CMK (cell line): ENCODE results near the gene SLC9A7.

Experiments
- DNase-seq: peaks from one replicate; pipeline ENCODE4 v3.0.0-alpha.2; 2010; ENCODE audit warnings: low read depth

Gene SLC9A7

GRCh38 chrX:46703980-46704379 lies 54.9 kb downstream of the SLC9A7 start:
- no peak for DNase-seq

- DNase-seq = no peak
Measured at GRCh38 chrX:46698691-46699090, 60.2 kb downstream of the SLC9A7 start.

GRCh38 chrX:46695491-46695890 lies 63.4 kb downstream of the SLC9A7 start:
- DNase-seq = no peak

- no peak for DNase-seq
Measured at GRCh38 chrX:46694549-46694948, 64.4 kb downstream of the SLC9A7 start.

- no peak for DNase-seq
Measured at GRCh38 chrX:46693149-46693548, 65.8 kb downstream of the SLC9A7 start.

- no peak for DNase-seq
Measured at GRCh38 chrX:46690818-46691217, 68.1 kb downstream of the SLC9A7 start.

- DNase-seq = no peak
Measured at GRCh38 chrX:46687619-46688018, 71.3 kb downstream of the SLC9A7 start.

- DNase-seq = peak; percentile 18
Measured at GRCh38 chrX:46686003-46686645, 72.8 kb downstream of the SLC9A7 start.

- no peak for DNase-seq
Measured at GRCh38 chrX:46683048-46683447, 75.9 kb downstream of the SLC9A7 start.

GRCh38 chrX:46681849-46682248 lies 77.1 kb downstream of the SLC9A7 start:
- no peak for DNase-seq

GRCh38 chrX:46678232-46678631 lies 80.7 kb downstream of the SLC9A7 start:
- DNase-seq = no peak

GRCh38 chrX:46676399-46677356 lies 82.2 kb downstream of the SLC9A7 start:
- no peak for DNase-seq

GRCh38 chrX:46673620-46674359 lies 85.1 kb downstream of the SLC9A7 start:
- DNase-seq = no peak

GRCh38 chrX:46670316-46670715 lies 88.6 kb downstream of the SLC9A7 start:
- no peak for DNase-seq

- no peak for DNase-seq
Measured at GRCh38 chrX:46666831-46667230, 92.1 kb downstream of the SLC9A7 start.

GRCh38 chrX:46665232-46666152 lies 93.4 kb downstream of the SLC9A7 start:
- no peak for DNase-seq

GRCh38 chrX:46662188-46662958 lies 96.5 kb downstream of the SLC9A7 start:
- no peak for DNase-seq

GRCh38 chrX:46653482-46653881 lies 105.4 kb downstream of the SLC9A7 start:
- no peak for DNase-seq

- no peak for DNase-seq
Measured at GRCh38 chrX:46649421-46650260, 109.3 kb downstream of the SLC9A7 start.

GRCh38 chrX:46648660-46649059 lies 110.3 kb downstream of the SLC9A7 start:
- no peak for DNase-seq
